Measurements from ENCODE around the gene CCNI2. TPM values are rescaled to one million over a fixed set of nuclear protein-coding genes. Genes with fewer than 3 reads are reported as not detected.

Gene CCNI2, protein sequence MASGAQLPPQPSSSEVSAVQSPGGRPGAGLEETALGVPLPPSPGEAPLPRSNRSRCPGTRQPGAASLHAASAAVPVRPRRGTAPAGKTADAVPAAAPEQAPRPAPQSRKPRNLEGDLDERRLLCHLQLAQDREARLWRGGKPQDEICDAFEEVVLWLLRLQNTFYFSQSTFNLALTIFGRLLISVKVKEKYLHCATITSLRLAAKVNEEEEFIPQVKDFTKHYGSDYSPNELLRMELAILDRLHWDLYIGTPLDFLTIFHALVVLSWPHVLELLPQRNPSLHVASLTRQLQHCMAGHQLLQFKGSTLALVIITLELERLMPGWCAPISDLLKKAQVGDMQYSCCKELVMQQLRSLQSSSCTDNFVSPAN
- total RNA-seq (not detected in 2 replicates), polyA plus RNA-seq (0.66 and 0.97 TPM in 2 replicates)

GRCh38 chr5:132746954-132747615, at the start of gene CCNI2:
Gene CCNI2, plus strand, starts transcription at chr5:132747426. Its CDS starts 70 bp downstream, at chr5:132747496.
- no peaks in the 10 kb centered on the region for H3K9me3 ChIP-seq (ENCODE audit: low read depth)
- H3K36me3 ChIP-seq = no peaks in the 10 kb centered on the region
- TF ChIP-seq, protein P1, sequence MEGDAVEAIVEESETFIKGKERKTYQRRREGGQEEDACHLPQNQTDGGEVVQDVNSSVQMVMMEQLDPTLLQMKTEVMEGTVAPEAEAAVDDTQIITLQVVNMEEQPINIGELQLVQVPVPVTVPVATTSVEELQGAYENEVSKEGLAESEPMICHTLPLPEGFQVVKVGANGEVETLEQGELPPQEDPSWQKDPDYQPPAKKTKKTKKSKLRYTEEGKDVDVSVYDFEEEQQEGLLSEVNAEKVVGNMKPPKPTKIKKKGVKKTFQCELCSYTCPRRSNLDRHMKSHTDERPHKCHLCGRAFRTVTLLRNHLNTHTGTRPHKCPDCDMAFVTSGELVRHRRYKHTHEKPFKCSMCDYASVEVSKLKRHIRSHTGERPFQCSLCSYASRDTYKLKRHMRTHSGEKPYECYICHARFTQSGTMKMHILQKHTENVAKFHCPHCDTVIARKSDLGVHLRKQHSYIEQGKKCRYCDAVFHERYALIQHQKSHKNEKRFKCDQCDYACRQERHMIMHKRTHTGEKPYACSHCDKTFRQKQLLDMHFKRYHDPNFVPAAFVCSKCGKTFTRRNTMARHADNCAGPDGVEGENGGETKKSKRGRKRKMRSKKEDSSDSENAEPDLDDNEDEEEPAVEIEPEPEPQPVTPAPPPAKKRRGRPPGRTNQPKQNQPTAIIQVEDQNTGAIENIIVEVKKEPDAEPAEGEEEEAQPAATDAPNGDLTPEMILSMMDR (IDR thresholded peaks at IDR 0.05; ENCODE audit: low read depth, low read length) = peak; percentile 27
- no peaks in the 10 kb centered on the region for H3K4me1 ChIP-seq (ENCODE audit: low read depth)
- H3K4me3 ChIP-seq = peak within 1 kb of the TSS; percentile 31
- peak in 1 of 2 donors; percentile 25 for DNase-seq (ENCODE audit: low read depth in 1 of 2, low spot score in 1 of 2)
- peaks cover 86% of the 10 kb centered on the region for H3K27me3 ChIP-seq
- no peak within 1 kb of the TSS for H3K27ac ChIP-seq

GRCh38 chr5:132704875-132705274, 42.4 kb upstream of the CCNI2 start:
- Histone ChIP-seq H3K9me3 (ENCODE audit: low read depth) (no peaks in the 10 kb centered on the region), H3K4me3 (no peak overlapping the region), H3K4me1 (ENCODE audit: low read depth) (no peaks in the 10 kb centered on the region), H3K27me3 (no peaks in the 10 kb centered on the region), H3K27ac (no peak overlapping the region), H3K36me3 (peaks cover 27% of the 10 kb centered on the region)
- DNase-seq (ENCODE audit: low read depth in 1 of 2, low spot score in 1 of 2) = peak in 1 of 2 donors; percentile 11
- TF ChIP-seq, protein P1 (IDR thresholded peaks at IDR 0.05; ENCODE audit: low read depth, low read length) = no peak

GRCh38 chr5:132708645-132709044, 38.6 kb upstream of the CCNI2 start:
- no peaks in the 10 kb centered on the region for H3K4me1 ChIP-seq (ENCODE audit: low read depth)
- TF ChIP-seq, protein P1 (IDR thresholded peaks at IDR 0.05; ENCODE audit: low read depth, low read length) = no peak
- peaks cover 7% of the 10 kb centered on the region for H3K36me3 ChIP-seq
- no peak overlapping the region for H3K27ac ChIP-seq
- no peaks in the 10 kb centered on the region for H3K27me3 ChIP-seq
- H3K4me3 ChIP-seq = no peak overlapping the region
- H3K9me3 ChIP-seq (ENCODE audit: low read depth) = no peaks in the 10 kb centered on the region
- no peak for DNase-seq (ENCODE audit: low read depth in 1 of 2, low spot score in 1 of 2)

DNA sequence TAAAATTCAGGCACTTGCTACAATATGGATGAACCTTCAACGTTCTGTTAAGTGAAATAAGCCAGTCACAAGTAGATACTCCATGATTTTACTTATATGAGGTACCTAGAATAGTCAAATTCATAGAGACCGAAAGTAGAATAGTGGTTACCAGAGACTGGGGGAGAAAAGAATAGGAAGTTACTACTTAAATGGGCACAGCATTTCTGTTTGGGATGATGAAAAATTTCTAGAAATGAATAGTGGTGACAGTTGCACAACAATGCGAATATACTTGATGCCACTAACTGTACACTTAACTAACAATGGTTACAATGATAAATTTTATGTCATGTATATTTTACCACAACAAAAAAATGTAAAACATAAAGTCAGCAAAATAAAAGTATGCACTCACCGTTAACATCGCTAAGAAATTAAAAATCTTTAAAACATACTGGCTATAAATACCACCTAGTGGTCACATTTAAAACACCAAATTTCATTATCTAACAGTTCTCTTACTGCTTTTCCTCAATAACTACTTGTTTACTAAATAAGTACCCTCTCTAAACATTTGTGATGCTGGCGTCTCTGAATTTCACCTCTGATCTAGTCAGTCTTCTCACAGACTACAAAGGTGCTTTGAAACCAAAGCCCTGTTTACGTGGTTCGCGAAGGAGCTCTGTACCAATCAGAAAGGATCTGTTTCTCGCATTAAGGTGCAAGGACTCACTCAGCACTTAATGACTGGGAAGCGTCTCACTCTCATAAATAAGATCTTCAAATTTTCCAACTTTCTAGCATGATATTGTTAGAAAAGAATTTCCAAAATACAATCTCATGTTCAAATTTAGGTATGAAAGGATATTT, 32.5 kb upstream of the CCNI2 start:
- H3K4me1 ChIP-seq (ENCODE audit: low read depth) = no peaks in the 10 kb centered on the region
- TF ChIP-seq, protein P1 (IDR thresholded peaks at IDR 0.05; ENCODE audit: low read depth, low read length) = peak; percentile 34
- no peaks in the 10 kb centered on the region for H3K9me3 ChIP-seq (ENCODE audit: low read depth)
- H3K4me3 ChIP-seq = no peak overlapping the region
- H3K27me3 ChIP-seq = no peaks in the 10 kb centered on the region
- H3K27ac ChIP-seq = no peak overlapping the region
- H3K36me3 ChIP-seq = no peaks in the 10 kb centered on the region
- DNase-seq (ENCODE audit: low read depth in 1 of 2, low spot score in 1 of 2) = peak in 1 of 2 donors; percentile 17

DNA sequence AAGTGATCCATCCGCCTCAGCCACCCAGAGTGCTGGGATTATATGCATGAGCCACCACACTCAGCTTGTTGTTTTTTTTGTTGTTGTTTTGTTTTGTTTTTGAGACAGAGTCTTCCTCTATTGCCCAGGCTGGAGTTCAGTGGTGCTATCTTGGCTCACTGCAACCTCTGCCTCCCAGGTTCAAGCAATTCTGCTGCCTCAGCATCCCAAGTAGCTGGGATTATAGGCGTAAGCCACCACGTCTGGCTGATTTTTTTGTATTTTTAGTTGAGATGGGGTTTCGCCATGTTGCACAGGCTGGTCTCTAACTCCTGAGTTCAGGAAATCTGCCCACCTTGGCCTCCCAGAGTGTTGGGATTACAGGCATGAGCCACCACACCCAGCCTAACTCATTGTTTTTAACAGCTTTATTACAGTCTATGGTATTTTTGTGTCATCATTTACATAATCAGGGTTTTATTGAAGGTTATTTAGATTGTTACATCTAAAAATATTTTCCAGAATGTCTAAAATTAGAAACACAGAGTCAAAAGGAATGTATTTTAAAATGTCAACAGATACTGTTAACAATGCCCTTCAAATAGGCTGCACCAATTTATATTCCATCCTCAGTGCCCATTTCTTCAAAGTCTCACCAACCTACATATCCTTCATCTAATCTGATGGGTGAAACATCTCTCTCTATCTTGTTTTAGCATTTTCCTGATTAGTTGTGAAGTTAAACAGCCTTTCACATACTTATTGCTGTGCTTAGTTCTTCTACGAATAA, 28.5 kb upstream of the CCNI2 start:
- Histone ChIP-seq H3K36me3 (no peaks in the 10 kb centered on the region), H3K27ac (no peak overlapping the region), H3K9me3 (ENCODE audit: low read depth) (no peaks in the 10 kb centered on the region), H3K4me3 (no peak overlapping the region), H3K27me3 (no peaks in the 10 kb centered on the region), H3K4me1 (ENCODE audit: low read depth) (no peaks in the 10 kb centered on the region)
- TF ChIP-seq, protein P1 (IDR thresholded peaks at IDR 0.05; ENCODE audit: low read depth, low read length) = no peak
- no peak for DNase-seq (ENCODE audit: low read depth in 1 of 2, low spot score in 1 of 2)

All from cardiac muscle cell (in vitro differentiated cells and primary cell).